HepG2 (cell line): ENCODE results near the gene NVL. TPM values are rescaled to one million over a fixed set of nuclear protein-coding genes. Genes with fewer than 3 reads are reported as not detected.

ENCODE experiments used
- ZNF275 ChIP-seq: sonication (generic); formaldehyde crosslinking; IDR thresholded peaks from 2 replicates; pipeline ENCODE4 v1.8.0; 2022; ENCODE audit warnings: missing genetic modification reagents, mild to moderate bottlenecking, inconsistent platforms, borderline replicate concordance
- polyA plus RNA-seq, 8 experiments: library from polyadenylated mRNA; depleted of rRNA in 3 of 8; stranded (reverse) in 7 of 8; unstranded in 1 of 8; fragments of >200 nt; fragmentation: Illumina TruSeq in 4 of 8; extraction: Trizol in 4 of 8; gene quantifications; 2 replicates each; pipeline versions ENCODE4 v1.2.1 to v1.2.3, GENCODE V29; 2011 to 2016; ENCODE audit warnings: low read depth in 4 of 8, missing spikeins in 1 of 8, mixed read lengths in 1 of 8; ENCODE audit not compliant: insufficient read depth in 1 of 8
- total RNA-seq, 5 experiments: library from RNA; depleted of rRNA; stranded (reverse); fragments of >200 nt; fragmentation: Illumina TruSeq; extraction: Trizol; gene quantifications; 2 replicates each; pipeline ENCODE4 v1.2.3, GENCODE V29; 2016; ENCODE audit warnings: low read depth in 1 of 5
- TF ChIP-seq, protein P1 (sequence below): sonication (generic); formaldehyde crosslinking; IDR thresholded peaks from 2 replicates; pipeline ENCODE4 v1.5.1; 2020; ENCODE audit warnings: mild to moderate bottlenecking, missing genetic modification reagents, borderline replicate concordance

The NVL gene
- total and polyA plus RNA-seq, 2 of the 13 experiments (the other 11 are each of a cell fraction or from before 2014, with no cell fraction given) = 8.3 to 21.0 TPM

DNA sequence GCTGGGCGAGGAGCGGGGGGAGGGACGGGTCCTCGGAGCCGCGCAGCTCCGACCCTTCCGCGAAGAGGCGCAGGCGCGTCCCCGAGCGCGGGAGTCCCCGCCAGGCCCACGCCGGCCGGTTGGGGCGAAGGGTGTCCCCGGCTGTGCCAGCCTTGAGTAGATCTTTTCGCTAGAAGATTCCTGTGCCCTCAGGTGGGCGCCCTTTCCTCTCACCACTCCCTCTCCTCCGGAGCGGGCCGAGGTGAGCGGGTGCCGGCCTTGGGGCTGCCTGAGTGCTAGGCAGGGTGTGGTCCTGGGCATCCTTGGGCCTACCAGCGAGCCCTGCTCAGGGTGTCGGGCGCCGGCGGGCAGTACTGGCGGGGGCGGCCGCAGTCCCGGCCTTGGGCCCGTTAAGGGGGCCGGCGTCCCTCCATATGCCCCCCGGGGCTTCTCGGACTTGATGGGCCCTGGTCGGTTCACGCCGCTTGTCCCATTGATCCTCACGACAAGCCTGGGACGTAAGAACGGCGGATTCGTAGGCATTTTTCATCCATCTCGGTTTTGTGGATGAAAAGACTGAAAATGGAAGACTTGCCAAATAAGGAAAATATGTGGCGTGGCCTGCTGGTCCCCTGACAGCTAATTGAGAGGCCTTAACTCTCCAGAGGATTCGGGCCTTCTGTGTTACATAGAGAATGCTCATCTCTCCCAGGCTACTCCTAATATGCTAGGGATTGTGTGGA lies 146.2 kb downstream of the NVL start (continued):
- TF ChIP-seq, protein P1, sequence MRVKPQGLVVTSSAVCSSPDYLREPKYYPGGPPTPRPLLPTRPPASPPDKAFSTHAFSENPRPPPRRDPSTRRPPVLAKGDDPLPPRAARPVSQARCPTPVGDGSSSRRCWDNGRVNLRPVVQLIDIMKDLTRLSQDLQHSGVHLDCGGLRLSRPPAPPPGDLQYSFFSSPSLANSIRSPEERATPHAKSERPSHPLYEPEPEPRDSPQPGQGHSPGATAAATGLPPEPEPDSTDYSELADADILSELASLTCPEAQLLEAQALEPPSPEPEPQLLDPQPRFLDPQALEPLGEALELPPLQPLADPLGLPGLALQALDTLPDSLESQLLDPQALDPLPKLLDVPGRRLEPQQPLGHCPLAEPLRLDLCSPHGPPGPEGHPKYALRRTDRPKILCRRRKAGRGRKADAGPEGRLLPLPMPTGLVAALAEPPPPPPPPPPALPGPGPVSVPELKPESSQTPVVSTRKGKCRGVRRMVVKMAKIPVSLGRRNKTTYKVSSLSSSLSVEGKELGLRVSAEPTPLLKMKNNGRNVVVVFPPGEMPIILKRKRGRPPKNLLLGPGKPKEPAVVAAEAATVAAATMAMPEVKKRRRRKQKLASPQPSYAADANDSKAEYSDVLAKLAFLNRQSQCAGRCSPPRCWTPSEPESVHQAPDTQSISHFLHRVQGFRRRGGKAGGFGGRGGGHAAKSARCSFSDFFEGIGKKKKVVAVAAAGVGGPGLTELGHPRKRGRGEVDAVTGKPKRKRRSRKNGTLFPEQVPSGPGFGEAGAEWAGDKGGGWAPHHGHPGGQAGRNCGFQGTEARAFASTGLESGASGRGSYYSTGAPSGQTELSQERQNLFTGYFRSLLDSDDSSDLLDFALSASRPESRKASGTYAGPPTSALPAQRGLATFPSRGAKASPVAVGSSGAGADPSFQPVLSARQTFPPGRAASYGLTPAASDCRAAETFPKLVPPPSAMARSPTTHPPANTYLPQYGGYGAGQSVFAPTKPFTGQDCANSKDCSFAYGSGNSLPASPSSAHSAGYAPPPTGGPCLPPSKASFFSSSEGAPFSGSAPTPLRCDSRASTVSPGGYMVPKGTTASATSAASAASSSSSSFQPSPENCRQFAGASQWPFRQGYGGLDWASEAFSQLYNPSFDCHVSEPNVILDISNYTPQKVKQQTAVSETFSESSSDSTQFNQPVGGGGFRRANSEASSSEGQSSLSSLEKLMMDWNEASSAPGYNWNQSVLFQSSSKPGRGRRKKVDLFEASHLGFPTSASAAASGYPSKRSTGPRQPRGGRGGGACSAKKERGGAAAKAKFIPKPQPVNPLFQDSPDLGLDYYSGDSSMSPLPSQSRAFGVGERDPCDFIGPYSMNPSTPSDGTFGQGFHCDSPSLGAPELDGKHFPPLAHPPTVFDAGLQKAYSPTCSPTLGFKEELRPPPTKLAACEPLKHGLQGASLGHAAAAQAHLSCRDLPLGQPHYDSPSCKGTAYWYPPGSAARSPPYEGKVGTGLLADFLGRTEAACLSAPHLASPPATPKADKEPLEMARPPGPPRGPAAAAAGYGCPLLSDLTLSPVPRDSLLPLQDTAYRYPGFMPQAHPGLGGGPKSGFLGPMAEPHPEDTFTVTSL (CRISPR knock-in tag) = peak; percentile 58; the same call in 1 of the 2 replicates
- TF ChIP-seq ZNF275 = 0 out of 2 replicates have a peak, but pooled peaks have one; percentile 33
